ENCODE data around the gene FCER2. TPM values are rescaled to one million over a fixed set of nuclear protein-coding genes. Genes with fewer than 3 reads are reported as not detected.

Gene FCER2
- total RNA-seq, 1 donor from 2014 or later: not detected

DNA sequence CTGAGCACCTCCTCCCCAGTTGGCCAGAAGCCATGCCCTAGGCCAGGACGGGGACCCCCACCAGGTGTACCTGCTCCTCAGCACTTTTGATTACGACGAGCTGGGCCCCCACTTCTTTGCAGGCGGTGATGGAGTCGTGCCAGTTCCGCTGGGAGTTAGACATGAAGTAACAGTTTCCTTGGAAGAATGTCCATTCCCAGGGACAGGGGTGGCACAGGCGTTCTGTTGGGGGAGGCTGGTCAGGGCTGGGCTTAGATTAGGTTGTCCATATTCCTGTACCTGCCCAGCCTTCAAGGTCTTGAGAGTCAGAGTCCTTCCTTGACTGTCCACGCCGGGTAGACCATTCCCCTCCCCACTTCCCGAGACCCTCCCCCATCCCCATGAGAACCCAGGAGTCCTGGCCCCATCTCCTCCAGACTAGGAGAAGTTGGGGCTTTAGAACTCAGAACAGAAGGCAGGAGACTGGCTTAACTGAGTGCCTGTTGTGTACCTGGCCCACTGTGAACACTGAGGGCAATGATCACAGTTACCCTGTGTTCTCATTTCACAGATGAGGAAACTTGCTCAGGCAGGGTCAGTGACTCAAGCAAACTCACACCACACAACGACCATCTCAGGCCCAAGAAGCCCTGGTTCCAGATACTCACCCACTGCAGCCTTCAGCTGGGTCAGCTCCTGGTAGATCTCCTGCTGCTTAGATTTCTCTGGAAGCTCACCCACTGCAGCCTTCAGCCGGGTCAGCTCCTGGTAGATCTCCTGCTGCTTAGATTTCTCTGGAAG lies 43.1 kb upstream of the FCER2 start:
- no peaks in the 10 kb centered on the region for H3K27me3 ChIP-seq (ENCODE audit: control insufficient read depth, insufficient read depth, low read length)
- no peak overlapping the region for H3K4me3 ChIP-seq (ENCODE audit: low read depth, low read length)
- no peaks in the 10 kb centered on the region for H3K36me3 ChIP-seq (ENCODE audit: control insufficient read depth, insufficient read depth, low read length)
- no peak for FAIRE-seq
- TF ChIP-seq, protein P1, sequence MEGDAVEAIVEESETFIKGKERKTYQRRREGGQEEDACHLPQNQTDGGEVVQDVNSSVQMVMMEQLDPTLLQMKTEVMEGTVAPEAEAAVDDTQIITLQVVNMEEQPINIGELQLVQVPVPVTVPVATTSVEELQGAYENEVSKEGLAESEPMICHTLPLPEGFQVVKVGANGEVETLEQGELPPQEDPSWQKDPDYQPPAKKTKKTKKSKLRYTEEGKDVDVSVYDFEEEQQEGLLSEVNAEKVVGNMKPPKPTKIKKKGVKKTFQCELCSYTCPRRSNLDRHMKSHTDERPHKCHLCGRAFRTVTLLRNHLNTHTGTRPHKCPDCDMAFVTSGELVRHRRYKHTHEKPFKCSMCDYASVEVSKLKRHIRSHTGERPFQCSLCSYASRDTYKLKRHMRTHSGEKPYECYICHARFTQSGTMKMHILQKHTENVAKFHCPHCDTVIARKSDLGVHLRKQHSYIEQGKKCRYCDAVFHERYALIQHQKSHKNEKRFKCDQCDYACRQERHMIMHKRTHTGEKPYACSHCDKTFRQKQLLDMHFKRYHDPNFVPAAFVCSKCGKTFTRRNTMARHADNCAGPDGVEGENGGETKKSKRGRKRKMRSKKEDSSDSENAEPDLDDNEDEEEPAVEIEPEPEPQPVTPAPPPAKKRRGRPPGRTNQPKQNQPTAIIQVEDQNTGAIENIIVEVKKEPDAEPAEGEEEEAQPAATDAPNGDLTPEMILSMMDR (IDR thresholded peaks at IDR 0.05; ENCODE audit: insufficient read depth, low read length, severe bottlenecking): no peak
- no peak for DNase-seq (ENCODE audit: low read depth)

DNA sequence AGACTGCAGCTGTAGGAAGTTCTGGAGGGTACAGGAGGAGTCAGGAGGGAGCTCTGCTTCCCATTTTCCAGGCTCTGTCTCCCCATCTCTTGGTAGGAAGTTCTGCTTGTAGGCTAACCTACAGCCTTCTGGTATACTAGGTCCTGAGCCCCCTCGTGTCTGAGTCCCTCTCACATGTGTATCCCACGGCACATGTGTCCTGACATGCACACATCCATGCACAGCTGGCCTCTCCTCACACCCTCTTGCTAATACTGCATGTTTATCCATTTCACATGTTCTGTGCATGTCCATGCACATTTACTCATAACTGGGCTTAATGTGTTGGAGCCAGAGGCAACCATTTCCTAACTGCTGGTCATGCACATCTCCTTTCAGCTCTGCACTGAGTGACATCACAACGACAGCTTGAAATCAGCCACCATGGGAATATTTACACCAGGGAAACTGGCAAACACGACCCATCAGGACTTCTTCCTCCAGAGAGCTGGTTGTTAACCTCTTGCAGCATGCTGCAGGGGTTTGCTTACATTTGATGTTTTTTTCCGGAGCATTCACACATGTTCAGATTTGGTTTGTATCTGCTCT lies 42.4 kb upstream of the FCER2 start:
- no peaks in the 10 kb centered on the region for H3K36me3 ChIP-seq (ENCODE audit: control insufficient read depth, insufficient read depth, low read length)
- no peaks in the 10 kb centered on the region for H3K27me3 ChIP-seq (ENCODE audit: control insufficient read depth, insufficient read depth, low read length)
- TF ChIP-seq, protein P1 (IDR thresholded peaks at IDR 0.05; ENCODE audit: insufficient read depth, low read length, severe bottlenecking): no peak
- no peak overlapping the region for H3K4me3 ChIP-seq (ENCODE audit: low read depth, low read length)
- no peak for FAIRE-seq
- no peak for DNase-seq (ENCODE audit: low read depth)

DNA sequence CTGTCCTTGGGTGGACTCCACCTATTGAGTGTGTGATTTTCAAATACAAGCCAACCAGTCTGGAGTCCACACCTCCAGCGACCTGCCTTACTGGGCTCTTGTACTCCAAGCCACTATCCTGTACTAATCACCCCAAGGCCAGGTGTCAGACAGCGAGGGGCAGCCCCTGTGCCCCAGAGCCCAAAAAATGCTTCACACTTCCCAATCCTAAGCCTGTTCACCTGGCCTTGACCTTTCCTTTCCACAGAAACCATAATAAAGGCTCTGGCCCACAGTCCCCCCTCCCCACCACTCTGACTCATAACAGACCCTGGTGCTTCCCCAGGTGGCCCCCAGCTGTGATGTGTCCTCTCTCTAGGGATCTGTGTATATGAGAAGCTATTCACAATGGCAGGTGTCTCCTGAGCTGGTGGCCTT lies 41.5 kb upstream of the FCER2 start:
- H3K36me3 ChIP-seq (ENCODE audit: control insufficient read depth, insufficient read depth, low read length): no peaks in the 10 kb centered on the region
- DNase-seq (ENCODE audit: low read depth) (no peak), FAIRE-seq (no peak)
- H3K4me3 ChIP-seq (ENCODE audit: low read depth, low read length): no peak overlapping the region
- TF ChIP-seq, protein P1 (IDR thresholded peaks at IDR 0.05; ENCODE audit: insufficient read depth, low read length, severe bottlenecking): no peak
- no peaks in the 10 kb centered on the region for H3K27me3 ChIP-seq (ENCODE audit: control insufficient read depth, insufficient read depth, low read length)

DNA sequence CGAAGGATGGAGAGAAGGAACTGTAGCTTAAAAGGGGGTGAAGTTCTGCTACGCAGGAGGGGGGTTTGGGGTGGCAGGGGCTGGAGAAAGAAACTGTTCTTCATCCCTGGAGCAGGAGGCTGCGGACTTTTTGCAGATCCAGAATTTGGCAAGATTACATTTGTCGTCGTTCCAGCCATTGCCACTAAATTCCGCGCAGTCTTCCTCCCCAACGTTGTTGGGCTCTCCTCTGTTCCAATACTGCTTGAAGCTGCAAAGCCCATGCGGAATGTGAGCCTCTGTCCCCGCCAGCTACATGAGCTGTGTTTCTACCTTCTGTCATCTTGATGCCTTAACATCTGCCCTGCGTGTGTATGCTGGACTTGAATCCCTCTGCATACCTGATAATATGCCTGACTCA lies 41.1 kb upstream of the FCER2 start:
- H3K36me3 ChIP-seq (ENCODE audit: control insufficient read depth, insufficient read depth, low read length): no peaks in the 10 kb centered on the region
- no peak overlapping the region for H3K4me3 ChIP-seq (ENCODE audit: low read depth, low read length)
- FAIRE-seq: no peak
- H3K27me3 ChIP-seq (ENCODE audit: control insufficient read depth, insufficient read depth, low read length): no peaks in the 10 kb centered on the region
- TF ChIP-seq, protein P1 (IDR thresholded peaks at IDR 0.05; ENCODE audit: insufficient read depth, low read length, severe bottlenecking): no peak
- DNase-seq (ENCODE audit: low read depth): no peak

DNA sequence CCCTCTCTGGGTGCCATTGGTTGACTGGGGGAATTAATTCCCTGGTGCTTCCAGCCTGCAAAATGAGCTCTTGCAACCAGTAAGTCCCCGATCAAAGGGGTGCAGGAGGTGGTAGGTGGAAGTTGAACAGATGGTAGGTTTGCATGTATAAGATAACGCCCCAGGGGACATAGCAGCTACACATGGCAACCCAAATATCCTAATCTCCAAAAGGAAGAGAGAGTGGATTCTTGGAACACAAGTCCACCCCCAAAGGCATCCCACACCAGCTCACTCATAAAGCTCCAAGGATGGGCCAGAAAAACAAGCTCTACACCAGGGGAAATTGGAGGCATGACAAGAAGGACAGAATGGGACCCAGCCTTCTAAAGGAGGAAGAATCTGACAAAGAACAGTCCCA lies 40.6 kb upstream of the FCER2 start:
- TF ChIP-seq, protein P1 (IDR thresholded peaks at IDR 0.05; ENCODE audit: insufficient read depth, low read length, severe bottlenecking): no peak
- H3K4me3 ChIP-seq (ENCODE audit: low read depth, low read length): no peak overlapping the region
- H3K36me3 ChIP-seq (ENCODE audit: control insufficient read depth, insufficient read depth, low read length): no peaks in the 10 kb centered on the region
- DNase-seq (ENCODE audit: low read depth) (no peak), FAIRE-seq (no peak)
- no peaks in the 10 kb centered on the region for H3K27me3 ChIP-seq (ENCODE audit: control insufficient read depth, insufficient read depth, low read length)

Measured in bronchial epithelial cell (primary cell).